HG03103 (cell line): ENCODE data around the gene TMEM132E.

Source experiments
- ATAC-seq: cut with Tn5 transposase; IDR thresholded peaks from one replicate; pipeline ENCODE4 v1.9.1; 2021; ENCODE audit warnings: low read depth; ENCODE audit not compliant: unreplicated experiment

Gene TMEM132E

GRCh38 chr17:34567691-34568465 lies 11.5 kb upstream of the TMEM132E start:
- ATAC-seq = no peak

- ATAC-seq = no peak
Measured at GRCh38 chr17:34568953-34569352, 10.4 kb upstream of the TMEM132E start.

GRCh38 chr17:34569591-34569990 lies 9.8 kb upstream of the TMEM132E start:
- no peak for ATAC-seq

GRCh38 chr17:34570506-34570905 lies 8.9 kb upstream of the TMEM132E start:
- ATAC-seq = no peak

- ATAC-seq = no peak
Measured at GRCh38 chr17:34571428-34572130, 7.8 kb upstream of the TMEM132E start.

GRCh38 chr17:34572483-34572882 lies 6.9 kb upstream of the TMEM132E start:
- ATAC-seq = no peak

DNA sequence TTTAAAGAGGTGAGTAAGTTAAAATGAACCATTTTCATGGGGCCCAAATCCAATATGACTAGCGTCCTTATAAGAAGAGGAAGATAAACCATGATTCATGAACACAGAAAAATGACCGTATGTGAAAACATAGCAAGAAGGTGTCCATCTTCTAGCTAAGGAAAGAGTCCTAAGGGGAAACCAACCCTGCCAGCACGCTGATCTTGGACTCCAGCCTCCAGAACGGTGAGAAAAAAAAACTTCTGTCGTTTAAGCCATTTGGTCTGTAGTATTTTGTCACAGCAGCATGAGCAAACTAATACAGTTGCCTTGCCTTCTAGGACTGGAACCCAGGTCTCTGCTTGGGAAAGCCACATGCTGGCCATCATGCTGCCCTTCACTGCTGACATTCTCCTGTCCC lies 4.2 kb upstream of the TMEM132E start:
- ATAC-seq = no peak

DNA sequence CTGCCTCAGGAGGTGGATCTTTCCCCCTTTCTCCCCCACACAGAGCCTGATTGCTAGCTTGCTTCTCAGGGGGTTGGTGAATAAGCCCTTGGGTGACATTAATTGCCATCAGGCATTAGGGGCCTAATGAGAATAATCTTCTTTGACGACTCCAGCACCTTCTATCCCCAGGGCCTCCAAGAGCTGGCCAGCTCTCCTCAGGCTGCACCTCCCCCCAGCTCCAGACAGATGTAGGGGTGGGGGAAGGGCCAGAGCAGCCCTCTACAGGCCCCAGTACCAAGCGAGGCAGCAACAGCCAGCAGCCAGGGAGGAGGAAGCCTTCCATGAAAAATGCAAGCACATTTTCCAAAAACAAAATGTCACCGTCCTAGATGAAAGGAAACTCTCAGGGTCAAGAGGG lies 1.4 kb upstream of the TMEM132E start:
- ATAC-seq = no peak

DNA sequence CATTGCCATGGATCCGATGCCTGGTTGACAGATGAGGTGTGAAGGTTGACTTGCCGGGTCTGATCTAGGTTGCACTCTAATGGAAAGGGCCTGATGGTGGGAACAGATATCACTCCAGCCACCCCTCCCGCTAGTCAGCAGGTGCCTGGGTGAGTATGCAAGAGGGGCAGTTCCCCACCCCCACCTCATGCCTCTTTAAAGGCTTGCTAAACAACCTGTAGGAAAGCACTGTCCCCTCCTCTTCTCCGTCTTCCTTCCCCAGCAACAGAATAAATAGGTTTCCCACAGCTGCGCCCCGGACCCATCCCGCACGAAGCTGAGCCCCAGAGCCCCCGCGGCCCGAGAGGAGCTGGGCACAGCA lies 746 bp upstream of the TMEM132E start:
- no peak for ATAC-seq

DNA sequence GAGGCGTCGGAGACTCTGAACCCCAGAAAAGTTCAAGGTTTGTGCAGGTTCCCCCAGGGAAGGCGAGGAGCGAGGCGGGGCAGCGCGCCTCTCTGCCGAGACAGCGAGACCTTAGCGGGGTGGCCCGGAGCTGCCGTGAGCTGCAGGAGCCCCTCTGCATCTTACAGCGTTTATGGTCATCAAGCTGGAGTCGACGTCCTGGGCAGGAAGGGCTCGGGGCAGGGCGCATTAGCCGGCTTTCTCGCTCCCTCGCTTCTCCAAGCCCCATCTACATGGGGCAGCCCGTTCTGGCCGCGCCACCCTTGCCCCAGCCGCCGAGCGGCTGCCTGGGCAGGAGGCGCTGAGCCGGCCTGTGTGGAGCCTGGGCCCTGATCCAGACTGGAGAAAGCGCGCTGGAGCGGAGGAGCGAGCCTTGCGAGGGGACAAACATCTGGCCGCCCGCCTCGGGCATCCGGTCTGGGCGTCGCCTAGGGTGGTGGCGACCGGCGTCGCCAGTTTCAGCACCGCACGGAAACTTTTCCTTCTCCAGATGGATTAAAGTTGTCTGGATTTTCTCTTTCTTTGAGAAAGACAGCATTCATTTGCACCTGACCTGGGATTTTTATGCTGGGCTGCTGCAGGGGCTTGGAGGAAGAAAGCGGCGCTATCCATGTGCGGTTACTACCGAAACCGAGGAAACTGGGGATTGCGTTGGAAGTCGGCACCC lies 750 bp downstream of the TMEM132E start:
- no peak for ATAC-seq

GRCh38 chr17:34580685-34581445 lies 1.5 kb downstream of the TMEM132E start:
- ATAC-seq = no peak

DNA sequence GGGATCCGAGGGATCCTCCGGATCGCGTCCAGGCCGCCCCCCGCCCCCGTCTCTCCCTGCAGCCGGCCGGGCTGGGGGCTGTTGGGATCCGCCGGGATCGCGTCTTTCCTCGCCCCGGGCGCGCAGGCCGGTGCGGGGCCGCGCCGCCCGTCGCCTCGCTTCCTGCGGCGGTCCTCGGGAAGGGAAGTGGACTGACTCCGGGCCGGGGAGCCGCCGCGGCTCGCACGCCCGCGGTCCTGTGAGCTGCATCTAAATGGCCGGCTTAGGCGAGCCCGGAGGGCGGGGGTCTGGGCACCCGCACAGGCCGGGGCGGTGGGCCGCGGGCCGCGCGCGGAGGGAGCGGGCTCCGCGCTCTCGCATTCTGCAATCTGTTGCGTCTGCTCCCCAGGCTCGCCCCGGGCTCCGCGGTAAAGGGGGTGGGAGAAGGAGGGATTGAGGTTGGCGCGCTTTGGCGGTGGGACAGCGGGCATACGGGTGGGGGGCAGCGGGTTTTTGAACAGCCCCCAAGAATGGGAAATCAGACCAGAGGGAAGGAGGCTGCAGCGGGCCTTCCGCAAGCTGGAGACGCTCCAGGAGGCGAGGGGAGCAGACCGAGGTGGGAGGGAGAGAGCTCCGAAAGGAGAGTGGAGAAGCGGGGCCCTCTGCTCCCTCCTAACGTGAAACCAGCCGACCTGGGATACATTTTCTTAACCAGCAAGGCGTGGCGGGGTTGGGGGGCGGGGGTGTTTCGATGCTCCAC lies 2.2 kb downstream of the TMEM132E start:
- ATAC-seq = no peak

DNA sequence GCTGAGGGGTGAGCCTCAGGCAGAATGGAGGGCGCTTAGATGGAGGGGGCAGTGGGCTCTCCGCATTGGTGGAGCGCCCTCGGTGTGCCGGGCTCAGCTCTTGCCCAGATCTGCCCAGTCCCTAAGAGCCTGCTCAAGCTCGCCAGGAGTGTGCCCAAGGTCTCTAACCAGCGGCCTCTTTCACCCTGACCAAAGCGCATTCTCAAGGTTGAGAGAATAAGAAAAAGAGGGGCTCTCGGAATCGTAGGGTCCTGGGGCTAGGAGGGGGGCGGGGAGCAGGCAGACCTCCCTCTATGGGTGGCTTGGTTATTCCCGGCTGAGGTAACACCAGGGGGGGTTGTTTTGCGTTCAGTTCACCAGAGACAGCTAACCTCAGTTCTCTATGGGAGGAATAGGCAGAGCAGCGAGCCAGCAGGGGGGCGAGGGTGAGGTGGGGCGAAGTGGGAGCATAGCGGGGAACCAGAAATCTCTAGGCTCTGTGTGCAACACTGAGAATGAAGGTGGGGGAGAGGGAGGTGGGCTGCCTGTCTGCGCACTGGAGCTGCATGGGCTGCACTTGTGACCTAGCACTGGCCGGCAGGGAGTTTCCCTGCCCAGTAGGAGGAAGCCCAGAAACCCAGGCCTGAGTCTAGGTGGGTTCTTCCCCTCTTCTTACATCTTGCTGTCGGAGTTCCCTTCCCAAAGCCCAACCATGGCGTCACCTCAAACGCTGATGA lies 3.0 kb downstream of the TMEM132E start:
- no peak for ATAC-seq

DNA sequence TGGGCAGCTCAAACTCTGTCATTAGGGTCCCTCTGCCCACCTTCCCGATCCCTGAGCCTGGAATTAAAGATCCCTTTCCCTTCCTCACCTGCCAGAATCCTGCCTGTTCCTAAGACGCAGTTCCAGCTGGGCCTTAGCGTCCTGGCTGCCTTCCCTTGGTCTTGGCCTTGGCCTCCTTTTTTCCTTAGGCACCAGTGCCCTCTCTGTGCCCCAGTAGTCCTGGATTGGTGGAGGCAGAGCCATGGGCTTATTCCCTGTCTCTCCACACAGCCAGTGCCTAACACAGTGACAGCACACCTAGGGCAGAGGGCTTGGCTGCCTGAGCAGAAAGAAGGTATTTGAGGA lies 3.5 kb downstream of the TMEM132E start:
- no peak for ATAC-seq

- ATAC-seq = no peak
Measured at GRCh38 chr17:34584805-34585416, 5.5 kb downstream of the TMEM132E start.

- ATAC-seq = no peak
Measured at GRCh38 chr17:34586346-34586846, 7.0 kb downstream of the TMEM132E start.

GRCh38 chr17:34588266-34588665 lies 8.9 kb downstream of the TMEM132E start:
- ATAC-seq = no peak

DNA sequence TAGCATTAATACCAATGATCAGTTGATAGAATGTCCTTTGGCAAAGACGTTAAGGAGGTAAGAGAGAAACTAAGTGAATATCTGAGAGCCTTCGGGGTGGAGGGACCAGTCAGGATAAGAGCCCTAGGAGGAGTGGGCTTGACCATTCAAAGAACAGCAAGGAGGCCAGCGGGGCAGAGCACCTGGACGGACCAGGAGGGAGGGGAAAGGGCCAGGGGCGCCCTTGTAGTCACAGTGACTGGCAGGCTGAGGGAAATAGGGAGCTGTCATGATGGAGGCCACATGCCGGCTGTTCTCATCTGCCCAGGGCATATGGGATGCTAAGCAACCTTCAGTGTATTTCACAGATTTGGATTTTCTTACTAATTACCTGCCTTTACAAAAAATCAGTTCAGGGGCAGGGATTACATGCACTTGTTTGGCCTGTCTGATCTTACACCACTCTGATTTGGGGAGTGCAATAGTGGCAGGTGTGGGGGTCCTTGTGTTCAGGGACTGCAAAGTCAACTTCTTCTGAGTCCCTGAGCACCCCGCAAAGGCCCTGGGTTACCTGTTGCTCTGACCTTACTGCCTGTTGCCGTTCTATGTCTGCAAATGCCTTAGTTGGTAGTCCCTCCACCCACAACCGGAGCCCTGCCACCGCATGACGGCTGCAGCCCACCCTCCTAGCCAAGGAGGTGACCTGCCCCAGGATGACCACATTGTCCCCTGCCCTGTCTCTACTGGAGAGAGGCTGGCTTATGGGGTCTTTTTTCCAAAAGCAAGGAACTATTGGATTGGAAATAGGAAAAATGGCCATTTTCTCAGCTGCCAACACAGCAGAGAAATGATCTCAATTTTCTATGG lies 10.0 kb downstream of the TMEM132E start:
- ATAC-seq = no peak
